Sigmoid colon (tissue), 4 donors: Measurements from ENCODE around the gene MYCBPAP.

Experiments
- EP300 ChIP-seq, 4 donors: sonication (generic); formaldehyde crosslinking; IDR thresholded peaks; one replicate each; pipeline ENCODE4 v1.6.1; 2017; ENCODE audit warnings: antibody characterized with exemption in 4 of 4
- POLR2A ChIP-seq, 2 donors: fragments of 450-650 bp; IDR thresholded peaks; one replicate each; pipeline ENCODE4 v1.6.1; 2016; ENCODE audit warnings: antibody characterized with exemption in 2 of 2, mild to moderate bottlenecking in 2 of 2, moderate library complexity in 2 of 2
- POLR2AphosphoS5 ChIP-seq, 4 donors: sonication (generic); formaldehyde crosslinking; IDR thresholded peaks; one replicate each; pipeline ENCODE4 v1.6.1; 2017; ENCODE audit warnings: antibody characterized with exemption in 4 of 4
- TF ChIP-seq, protein P1 (sequence below), 4 experiments: fragments of 450-650 bp in 3 of 4; fragments of 200-600 bp in 1 of 4; IDR thresholded peaks; one replicate each; pipeline ENCODE4 v1.5.1; 2016 to 2019; ENCODE audit warnings: antibody characterized with exemption in 4 of 4, mild to moderate bottlenecking in 3 of 4, moderate library complexity in 2 of 4

DNA sequence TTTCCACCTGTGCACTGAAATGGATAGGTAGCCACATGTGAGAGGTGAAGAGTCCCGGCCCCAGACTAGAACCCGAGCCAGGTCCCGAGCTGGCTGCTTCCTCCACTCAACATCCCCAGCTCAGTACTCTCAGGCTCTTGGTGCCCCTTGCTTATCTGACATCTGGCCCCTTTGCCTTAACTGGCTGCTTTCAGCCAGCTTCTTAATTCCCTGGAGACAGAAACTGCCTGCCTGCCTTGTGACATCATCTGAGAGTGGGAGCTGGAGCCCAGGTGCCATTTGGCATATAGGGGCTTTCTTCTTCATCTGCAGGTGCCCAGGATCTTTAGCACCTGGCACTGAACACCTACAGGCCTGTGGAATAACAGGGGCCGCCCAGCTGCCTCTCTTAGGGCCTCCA, 48.5 kb upstream of the MYCBPAP start:
- TF ChIP-seq, protein P1, sequence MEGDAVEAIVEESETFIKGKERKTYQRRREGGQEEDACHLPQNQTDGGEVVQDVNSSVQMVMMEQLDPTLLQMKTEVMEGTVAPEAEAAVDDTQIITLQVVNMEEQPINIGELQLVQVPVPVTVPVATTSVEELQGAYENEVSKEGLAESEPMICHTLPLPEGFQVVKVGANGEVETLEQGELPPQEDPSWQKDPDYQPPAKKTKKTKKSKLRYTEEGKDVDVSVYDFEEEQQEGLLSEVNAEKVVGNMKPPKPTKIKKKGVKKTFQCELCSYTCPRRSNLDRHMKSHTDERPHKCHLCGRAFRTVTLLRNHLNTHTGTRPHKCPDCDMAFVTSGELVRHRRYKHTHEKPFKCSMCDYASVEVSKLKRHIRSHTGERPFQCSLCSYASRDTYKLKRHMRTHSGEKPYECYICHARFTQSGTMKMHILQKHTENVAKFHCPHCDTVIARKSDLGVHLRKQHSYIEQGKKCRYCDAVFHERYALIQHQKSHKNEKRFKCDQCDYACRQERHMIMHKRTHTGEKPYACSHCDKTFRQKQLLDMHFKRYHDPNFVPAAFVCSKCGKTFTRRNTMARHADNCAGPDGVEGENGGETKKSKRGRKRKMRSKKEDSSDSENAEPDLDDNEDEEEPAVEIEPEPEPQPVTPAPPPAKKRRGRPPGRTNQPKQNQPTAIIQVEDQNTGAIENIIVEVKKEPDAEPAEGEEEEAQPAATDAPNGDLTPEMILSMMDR (IDR thresholded peaks at IDR 0.05) = no peak
- TF ChIP-seq POLR2AphosphoS5 (IDR thresholded peaks at IDR 0.05) (no peak), POLR2A (IDR thresholded peaks at IDR 0.05) (no peak), EP300 (IDR thresholded peaks at IDR 0.05) (no peak)
